ENCODE data around the gene GPR68.
A peak's percentile ranks its signal among the peaks of the same experiment; 100 is the strongest.
"Not testable (repeated sequence)": the region's sequence is repeated elsewhere in the genome, so short reads cannot be mapped to it uniquely, and the experiment has no call there.

Gene GPR68

DNA sequence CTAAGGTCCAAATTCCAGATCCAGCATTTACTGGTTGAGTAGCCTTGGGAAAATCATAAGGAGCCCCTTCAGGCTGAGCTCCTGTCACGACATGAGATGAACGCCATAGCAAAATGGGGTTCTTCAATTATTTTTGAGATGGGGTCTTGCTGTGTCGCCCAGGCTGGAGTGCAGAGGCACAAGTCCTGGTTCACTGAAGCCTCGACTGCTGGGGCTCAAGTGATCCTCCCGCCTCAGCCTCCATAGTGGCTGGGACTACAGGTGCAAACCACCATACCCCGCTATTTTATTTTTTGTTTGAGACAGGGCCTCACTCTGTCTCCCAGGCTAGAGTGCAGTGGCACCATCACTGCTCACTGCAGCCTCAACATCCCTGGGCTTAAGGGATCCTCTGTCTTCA is 25.7 kb upstream of the GPR68 start:
- no peak overlapping the region for H3K4me3 ChIP-seq (ENCODE audit: low read length)
- TF ChIP-seq, protein P1, sequence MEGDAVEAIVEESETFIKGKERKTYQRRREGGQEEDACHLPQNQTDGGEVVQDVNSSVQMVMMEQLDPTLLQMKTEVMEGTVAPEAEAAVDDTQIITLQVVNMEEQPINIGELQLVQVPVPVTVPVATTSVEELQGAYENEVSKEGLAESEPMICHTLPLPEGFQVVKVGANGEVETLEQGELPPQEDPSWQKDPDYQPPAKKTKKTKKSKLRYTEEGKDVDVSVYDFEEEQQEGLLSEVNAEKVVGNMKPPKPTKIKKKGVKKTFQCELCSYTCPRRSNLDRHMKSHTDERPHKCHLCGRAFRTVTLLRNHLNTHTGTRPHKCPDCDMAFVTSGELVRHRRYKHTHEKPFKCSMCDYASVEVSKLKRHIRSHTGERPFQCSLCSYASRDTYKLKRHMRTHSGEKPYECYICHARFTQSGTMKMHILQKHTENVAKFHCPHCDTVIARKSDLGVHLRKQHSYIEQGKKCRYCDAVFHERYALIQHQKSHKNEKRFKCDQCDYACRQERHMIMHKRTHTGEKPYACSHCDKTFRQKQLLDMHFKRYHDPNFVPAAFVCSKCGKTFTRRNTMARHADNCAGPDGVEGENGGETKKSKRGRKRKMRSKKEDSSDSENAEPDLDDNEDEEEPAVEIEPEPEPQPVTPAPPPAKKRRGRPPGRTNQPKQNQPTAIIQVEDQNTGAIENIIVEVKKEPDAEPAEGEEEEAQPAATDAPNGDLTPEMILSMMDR (IDR thresholded peaks at IDR 0.05; ENCODE audit: insufficient read depth, low read depth, low read length, missing control alignments): no peak
- DNase-seq (ENCODE audit: low read depth): no peak

DNA sequence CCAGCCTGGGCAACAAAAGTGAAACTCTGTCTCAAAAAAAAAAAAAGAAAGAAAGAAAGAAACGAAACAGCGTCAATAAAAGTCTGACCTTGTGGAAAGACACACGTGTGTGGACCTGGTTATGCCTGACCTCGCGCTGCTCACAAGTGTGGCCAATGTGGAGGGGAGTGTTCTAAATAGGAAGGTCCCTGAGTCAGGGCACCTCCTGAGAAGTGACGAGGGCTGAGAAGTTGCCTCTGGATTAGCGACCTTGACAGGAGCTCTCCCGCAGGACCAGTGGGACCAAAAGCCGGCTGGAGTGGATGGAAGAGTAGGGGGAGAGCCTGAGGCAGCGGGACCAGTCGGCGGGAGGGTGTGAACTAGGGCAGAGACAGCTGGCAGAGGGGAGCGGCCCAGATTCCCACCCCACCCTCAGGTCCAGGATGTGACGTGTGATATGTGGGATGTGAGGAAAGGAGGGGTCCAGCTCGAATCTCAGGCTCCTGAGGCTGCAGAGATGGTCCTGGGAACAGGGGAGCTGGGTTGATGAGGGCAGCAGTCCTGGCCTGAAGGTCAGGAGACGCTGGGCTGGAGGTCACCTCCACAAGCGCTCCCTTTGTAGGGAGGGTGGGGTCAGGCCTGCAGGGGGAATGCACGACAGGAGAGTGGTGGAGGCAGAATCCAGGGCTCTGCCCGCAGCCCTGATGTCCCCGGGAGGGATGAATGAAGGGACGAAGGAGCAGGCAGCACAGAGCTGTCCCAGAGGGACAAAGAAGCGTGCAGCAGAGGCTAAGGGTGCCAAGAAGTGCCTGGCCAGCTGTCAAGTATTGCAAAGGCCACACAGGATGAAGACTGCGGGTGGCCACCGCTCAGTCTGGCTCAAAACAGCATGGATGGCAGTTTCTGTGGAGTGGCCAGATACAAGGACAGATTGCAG is 24.8 kb upstream of the GPR68 start:
- TF ChIP-seq, protein P1 (IDR thresholded peaks at IDR 0.05; ENCODE audit: insufficient read depth, low read depth, low read length, missing control alignments): no peak
- no peak for DNase-seq (ENCODE audit: low read depth)
- no peak overlapping the region for H3K4me3 ChIP-seq (ENCODE audit: low read length)

DNA sequence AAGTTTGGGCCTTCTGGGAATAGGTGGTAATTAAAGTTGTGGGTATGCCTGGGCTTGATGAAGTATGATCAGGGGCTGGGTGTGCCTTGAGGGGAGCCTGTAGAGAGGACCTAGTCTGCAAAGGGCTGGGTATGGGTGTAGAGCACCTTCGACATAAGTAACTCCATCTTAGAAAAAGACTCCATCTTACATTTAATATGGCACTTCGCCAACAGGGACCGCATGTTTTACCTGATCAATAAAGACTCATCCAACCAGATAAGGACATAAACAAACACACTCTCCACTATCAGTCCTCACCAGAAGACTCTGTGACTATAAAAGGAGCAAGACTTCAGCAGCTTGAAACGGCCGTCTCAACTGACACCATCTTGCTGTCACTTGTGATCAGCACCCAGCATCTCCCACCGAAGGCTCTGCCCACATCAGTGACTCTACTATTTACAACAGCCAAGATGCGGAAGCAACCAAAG is 23.5 kb upstream of the GPR68 start:
- no peak for DNase-seq (ENCODE audit: low read depth)
- TF ChIP-seq, protein P1 (IDR thresholded peaks at IDR 0.05; ENCODE audit: insufficient read depth, low read depth, low read length, missing control alignments): no peak
- no peak overlapping the region for H3K4me3 ChIP-seq (ENCODE audit: low read length)

DNA sequence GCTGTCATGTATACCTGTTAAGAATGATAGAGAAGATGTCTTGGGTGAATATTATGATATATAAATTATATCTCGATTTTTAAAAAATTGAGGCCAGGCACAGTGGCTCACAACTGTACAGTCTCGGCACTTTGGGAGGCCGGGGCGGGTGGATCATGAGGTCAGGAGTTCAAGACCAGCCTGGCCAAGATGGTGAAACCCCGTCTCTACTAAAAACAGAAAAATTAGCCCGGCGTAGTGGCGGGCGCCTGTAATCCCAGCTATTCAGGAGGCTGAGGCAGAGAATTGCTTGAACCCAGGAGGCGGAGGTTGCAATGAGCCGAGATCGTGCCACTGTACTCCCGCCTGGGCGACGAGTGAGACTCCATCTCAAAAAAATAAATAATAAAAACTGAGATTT is 21.8 kb upstream of the GPR68 start:
- H3K4me3 ChIP-seq (ENCODE audit: low read length); DNase-seq (ENCODE audit: low read depth): not testable (repeated sequence)

DNA sequence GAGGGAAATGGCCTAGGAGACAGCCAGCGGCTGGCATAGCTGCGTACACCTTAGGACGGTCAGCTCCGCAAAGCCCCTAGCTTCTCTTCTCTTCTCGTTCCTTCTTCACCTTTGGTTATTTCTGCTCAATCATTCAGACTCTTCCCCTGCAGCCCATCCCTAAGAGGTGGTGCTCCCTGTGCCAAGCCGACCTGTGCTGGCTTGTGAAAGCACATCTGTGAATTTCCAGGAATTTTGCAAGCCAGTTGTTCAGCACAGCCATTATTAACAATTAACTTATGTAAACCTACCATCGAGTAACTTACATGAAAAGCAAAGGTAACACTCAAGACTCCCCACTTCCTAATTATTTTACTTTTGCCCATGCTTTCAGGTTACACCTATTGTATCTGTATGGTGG is 20.9 kb upstream of the GPR68 start:
- DNase-seq (ENCODE audit: low read depth): peak; percentile 76
- H3K4me3 ChIP-seq (ENCODE audit: low read length): no peak overlapping the region
- TF ChIP-seq, protein P1 (IDR thresholded peaks at IDR 0.05; ENCODE audit: insufficient read depth, low read depth, low read length, missing control alignments): no peak

DNA sequence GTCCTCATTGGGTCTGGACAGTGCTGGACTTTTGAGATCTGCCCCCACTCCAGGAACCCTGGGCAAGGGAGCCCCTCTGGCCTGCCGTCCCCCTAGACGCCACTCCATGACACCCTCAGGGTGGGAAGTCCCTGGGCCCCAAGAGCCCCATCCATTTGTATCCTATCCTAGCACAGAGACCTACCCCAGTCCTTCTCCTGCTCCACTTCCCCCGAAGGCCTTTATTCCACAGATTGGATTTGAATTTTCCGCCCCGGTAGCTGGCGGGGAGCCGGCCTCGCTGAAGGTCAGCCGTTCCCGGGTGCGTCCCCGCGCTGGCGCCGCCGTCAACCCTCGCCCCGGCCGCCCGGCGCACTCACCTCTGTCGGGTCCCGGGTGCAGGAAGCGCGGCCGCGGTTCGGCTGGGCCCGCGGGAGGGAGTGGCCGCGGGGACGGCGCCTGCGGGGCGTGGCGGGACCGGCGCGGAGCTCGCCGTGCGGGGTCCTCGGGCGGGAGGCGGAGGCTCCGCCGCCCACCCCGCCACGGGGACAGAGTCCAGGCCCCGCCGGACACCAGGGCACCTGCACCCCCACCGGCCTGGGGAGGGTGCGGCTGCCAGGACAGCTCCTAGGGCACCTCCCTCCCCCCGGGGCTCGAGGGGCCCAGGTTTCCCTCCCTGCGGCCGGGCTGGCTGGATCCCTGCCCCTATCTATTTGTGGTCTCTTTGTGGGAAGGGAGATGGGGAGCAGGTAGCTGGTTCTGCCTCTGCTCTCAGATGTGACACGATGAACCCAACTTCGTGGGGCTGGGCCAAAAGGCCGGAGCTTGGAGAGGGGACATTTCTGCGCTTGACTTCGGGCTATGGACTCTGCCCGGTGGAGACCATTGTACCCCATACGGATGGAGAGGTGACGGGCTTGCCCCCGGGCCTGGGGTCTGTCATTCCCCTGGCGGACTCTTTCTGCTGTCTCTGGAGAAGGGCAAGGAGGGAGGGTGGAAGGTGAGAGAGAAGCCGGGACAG is 19.9 kb upstream of the GPR68 start:
- H3K4me3 ChIP-seq (ENCODE audit: low read length): peak overlapping the region; percentile 31
- DNase-seq (ENCODE audit: low read depth): no peak
- TF ChIP-seq, protein P1 (IDR thresholded peaks at IDR 0.05; ENCODE audit: insufficient read depth, low read depth, low read length, missing control alignments): no peak

DNA sequence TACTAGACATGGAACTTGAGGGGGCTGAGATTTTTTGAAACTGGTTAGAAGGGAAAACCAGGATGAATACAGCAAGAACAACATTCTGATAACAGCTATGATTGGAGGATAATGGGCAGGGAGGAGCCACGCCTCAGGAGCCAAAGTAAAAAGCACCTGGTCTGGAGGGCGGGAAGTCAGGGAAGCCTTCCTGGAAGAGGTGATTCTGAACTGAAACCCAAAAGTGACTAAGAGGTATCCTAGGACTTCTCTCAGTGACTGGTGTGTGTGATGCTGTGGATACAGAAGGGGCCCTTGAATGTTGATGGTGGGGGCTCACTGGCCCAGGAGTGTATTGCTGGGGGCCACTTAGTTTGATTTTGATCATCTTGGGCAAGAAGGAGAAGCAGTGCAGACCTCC is 18.8 kb upstream of the GPR68 start:
- DNase-seq (ENCODE audit: low read depth): no peak
- TF ChIP-seq, protein P1 (IDR thresholded peaks at IDR 0.05; ENCODE audit: insufficient read depth, low read depth, low read length, missing control alignments): no peak
- no peak overlapping the region for H3K4me3 ChIP-seq (ENCODE audit: low read length)

Measured in epithelial cell of esophagus (primary cell).